Measurements from ENCODE around the gene ZNF521. TPM values are rescaled to one million over a fixed set of nuclear protein-coding genes. Genes with fewer than 3 reads are reported as not detected.

ZNF521 gene
- total and polyA plus RNA-seq, 9 donors, result 24.3 to 51.3 (median 44.1) TPM

- Histone ChIP-seq H3K4me3 (no peak overlapping the region), H3K4me1 (ENCODE audit: insufficient read depth) (no peaks in the 10 kb centered on the region), H3K27me3 (no peaks in the 10 kb centered on the region), H3K27ac (no peak overlapping the region), H3K36me3 (no peaks in the 10 kb centered on the region), H3K9me3 (no peaks in the 10 kb centered on the region)
- no peak for DNase-seq
- TF ChIP-seq POLR2A (IDR thresholded peaks at IDR 0.05) (no peak), EP300 (IDR thresholded peaks at IDR 0.05) (no peak), CTCF (IDR thresholded peaks at IDR 0.05) (no peak)
- 51 to 70% (median 62%) methylated on average over 7 of the region's 7 CpGs for WGBS, 3 donors
- intact Hi-C loops (cut with DNase I), result no loop called here
Observed at GRCh38 chr18:25057491-25058050, 294.4 kb downstream of the ZNF521 start.

- intact Hi-C loops (cut with DNase I), result no loop called here
- 79 to 95% (median 89%) methylated on average over 8 of the region's 8 CpGs for WGBS, 3 donors
- Histone ChIP-seq H3K27me3 (no peaks in the 10 kb centered on the region), H3K9me3 (no peaks in the 10 kb centered on the region), H3K4me1 (ENCODE audit: insufficient read depth) (no peaks in the 10 kb centered on the region), H3K4me3 (no peak overlapping the region), H3K27ac (no peak overlapping the region), H3K36me3 (no peaks in the 10 kb centered on the region)
- no peak for DNase-seq
- TF ChIP-seq EP300 (IDR thresholded peaks at IDR 0.05) (no peak), CTCF (IDR thresholded peaks at IDR 0.05) (no peak), POLR2A (IDR thresholded peaks at IDR 0.05) (no peak)
Observed at GRCh38 chr18:25056429-25056828, 295.5 kb downstream of the ZNF521 start.

GRCh38 chr18:25055076-25055475 is 296.9 kb downstream of the ZNF521 start:
- Histone ChIP-seq H3K27me3 (no peaks in the 10 kb centered on the region), H3K4me3 (no peak overlapping the region), H3K4me1 (ENCODE audit: insufficient read depth) (no peaks in the 10 kb centered on the region), H3K9me3 (no peaks in the 10 kb centered on the region), H3K27ac (no peak overlapping the region), H3K36me3 (no peaks in the 10 kb centered on the region)
- TF ChIP-seq EP300 (IDR thresholded peaks at IDR 0.05) (no peak), POLR2A (IDR thresholded peaks at IDR 0.05) (no peak), CTCF (IDR thresholded peaks at IDR 0.05) (no peak)
- intact Hi-C loops (cut with DNase I), result no loop called here
- no peak for DNase-seq
- 88 to 90% (median 90%) methylated on average over 4 of the region's 4 CpGs for WGBS, 3 donors

GRCh38 chr18:25053466-25053865 is 298.5 kb downstream of the ZNF521 start:
- Histone ChIP-seq H3K27ac (no peak overlapping the region), H3K4me3 (no peak overlapping the region), H3K4me1 (ENCODE audit: insufficient read depth) (no peaks in the 10 kb centered on the region), H3K27me3 (no peaks in the 10 kb centered on the region), H3K9me3 (no peaks in the 10 kb centered on the region), H3K36me3 (no peaks in the 10 kb centered on the region)
- 84 to 89% (median 87%) methylated on average over 6 of the region's 6 CpGs for WGBS, 3 donors
- DNase-seq, result no peak
- intact Hi-C loops (cut with DNase I), result no loop called here
- TF ChIP-seq EP300 (IDR thresholded peaks at IDR 0.05), result no peak

GRCh38 chr18:25052511-25052921 is 299.4 kb downstream of the ZNF521 start:
- Histone ChIP-seq H3K4me1 (ENCODE audit: insufficient read depth) (no peaks in the 10 kb centered on the region), H3K36me3 (no peaks in the 10 kb centered on the region), H3K4me3 (no peak overlapping the region), H3K9me3 (no peaks in the 10 kb centered on the region), H3K27me3 (no peaks in the 10 kb centered on the region), H3K27ac (no peak overlapping the region)
- no peak for DNase-seq
- TF ChIP-seq CTCF (IDR thresholded peaks at IDR 0.05), result no peak
- no peak for TF ChIP-seq POLR2A (IDR thresholded peaks at IDR 0.05)
- TF ChIP-seq EP300 (IDR thresholded peaks at IDR 0.05), result no peak
- WGBS, 3 donors, result 68 to 86% (median 83%) methylated on average over 4 of the region's 4 CpGs
- intact Hi-C loops (cut with DNase I), result no loop called here
